ENCODE results near the gene TENM3.

TENM3 gene

GRCh38 chr4:182644683-182645050 lies 401.5 kb downstream of the TENM3 start:
- no peak for DNase-seq

- no peak for DNase-seq
Measured at GRCh38 chr4:182645511-182645910, 402.3 kb downstream of the TENM3 start.

GRCh38 chr4:182647646-182648300 lies 404.6 kb downstream of the TENM3 start:
- no peak for DNase-seq

- no peak for DNase-seq
Measured at GRCh38 chr4:182648766-182649165, 405.6 kb downstream of the TENM3 start.

GRCh38 chr4:182649698-182650477 lies 406.7 kb downstream of the TENM3 start:
- no peak for DNase-seq

GRCh38 chr4:182653596-182653995 lies 410.4 kb downstream of the TENM3 start:
- no peak for DNase-seq

GRCh38 chr4:182655340-182655739 lies 412.1 kb downstream of the TENM3 start:
- no peak for DNase-seq

- DNase-seq = no peak
Measured at GRCh38 chr4:182662551-182662950, 419.3 kb downstream of the TENM3 start.

GRCh38 chr4:182671231-182671630 lies 428.0 kb downstream of the TENM3 start:
- DNase-seq = no peak

- no peak for DNase-seq
Measured at GRCh38 chr4:182671749-182672148, 428.5 kb downstream of the TENM3 start.

- DNase-seq = no peak
Measured at GRCh38 chr4:182678590-182678989, 435.4 kb downstream of the TENM3 start.

GRCh38 chr4:182679533-182679932 lies 436.3 kb downstream of the TENM3 start:
- DNase-seq = no peak

- DNase-seq = no peak
Measured at GRCh38 chr4:182680234-182680653, 437.0 kb downstream of the TENM3 start.

GRCh38 chr4:182683661-182684060 lies 440.5 kb downstream of the TENM3 start:
- no peak for DNase-seq

- DNase-seq = no peak
Measured at GRCh38 chr4:182684796-182685195, 441.6 kb downstream of the TENM3 start.

- DNase-seq = no peak
Measured at GRCh38 chr4:182688081-182688480, 444.9 kb downstream of the TENM3 start.

GRCh38 chr4:182694551-182694950 lies 451.3 kb downstream of the TENM3 start:
- DNase-seq = no peak

GRCh38 chr4:182695009-182695408 lies 451.8 kb downstream of the TENM3 start:
- DNase-seq = no peak

GRCh38 chr4:182695842-182696241 lies 452.6 kb downstream of the TENM3 start:
- no peak for DNase-seq

GRCh38 chr4:182697094-182697493 lies 453.9 kb downstream of the TENM3 start:
- DNase-seq = no peak

- DNase-seq = no peak
Measured at GRCh38 chr4:182698212-182698611, 455.0 kb downstream of the TENM3 start.

- DNase-seq = no peak
Measured at GRCh38 chr4:182699201-182699600, 456.0 kb downstream of the TENM3 start.

GRCh38 chr4:182699795-182700194 lies 456.6 kb downstream of the TENM3 start:
- no peak for DNase-seq

- DNase-seq = no peak
Measured at GRCh38 chr4:182700362-182701160, 457.4 kb downstream of the TENM3 start.

All from NCI-H2081 treated with DMSO at 0.1 percent for 48 hours (cell line).